Measurements from ENCODE around the gene FBP2. TPM values are rescaled to one million over a fixed set of nuclear protein-coding genes. Genes with fewer than 3 reads are reported as not detected.

The FBP2 gene
- total RNA-seq: not detected in 2 replicates

DNA sequence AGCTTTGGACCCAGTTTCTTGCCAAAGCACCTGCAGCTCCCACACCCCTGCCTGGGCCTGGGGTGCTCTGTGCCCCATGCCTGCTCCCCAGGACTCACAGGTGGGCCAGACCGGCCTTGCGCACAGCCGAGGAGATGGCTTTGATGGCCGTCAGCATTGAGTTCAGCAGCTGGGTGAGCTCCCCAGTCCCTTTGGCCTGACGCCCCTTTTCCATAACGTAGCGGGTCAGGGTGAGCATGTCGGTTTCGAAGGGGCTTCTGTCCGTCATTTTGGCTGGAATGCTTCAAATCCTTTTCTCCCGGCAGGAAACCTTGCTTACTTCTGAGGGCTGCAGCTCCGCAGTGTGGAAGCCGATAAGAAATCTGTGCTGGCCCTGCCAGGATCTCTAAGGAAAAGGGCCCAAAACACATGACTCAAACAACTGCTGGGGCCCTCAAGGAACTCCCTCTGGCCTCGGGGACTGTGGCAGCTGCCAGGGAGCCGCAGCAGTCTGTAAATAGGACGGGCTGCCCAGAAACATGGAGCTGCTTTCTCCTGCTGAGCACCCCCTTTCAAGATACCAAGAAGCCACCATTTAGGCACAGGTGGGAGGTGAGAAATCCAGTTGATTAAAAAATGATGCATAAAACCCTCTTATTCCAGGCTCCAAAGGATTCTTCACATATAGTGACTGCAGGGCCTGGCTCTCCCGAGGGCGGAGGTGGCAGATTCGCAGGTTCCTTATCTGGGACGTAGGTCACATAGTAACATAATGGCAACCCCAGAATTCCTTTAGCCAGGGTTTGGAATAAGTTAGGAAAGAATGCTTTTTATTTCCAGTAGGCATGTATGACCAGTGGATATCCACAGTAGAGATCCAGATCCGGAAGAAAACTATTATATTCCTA is at the start of gene FBP2:
TSS of gene FBP2 (minus strand) at position 366 of the 887 bp plus-strand sequence. CDS start at position 268, 98 bp downstream.

DNA sequence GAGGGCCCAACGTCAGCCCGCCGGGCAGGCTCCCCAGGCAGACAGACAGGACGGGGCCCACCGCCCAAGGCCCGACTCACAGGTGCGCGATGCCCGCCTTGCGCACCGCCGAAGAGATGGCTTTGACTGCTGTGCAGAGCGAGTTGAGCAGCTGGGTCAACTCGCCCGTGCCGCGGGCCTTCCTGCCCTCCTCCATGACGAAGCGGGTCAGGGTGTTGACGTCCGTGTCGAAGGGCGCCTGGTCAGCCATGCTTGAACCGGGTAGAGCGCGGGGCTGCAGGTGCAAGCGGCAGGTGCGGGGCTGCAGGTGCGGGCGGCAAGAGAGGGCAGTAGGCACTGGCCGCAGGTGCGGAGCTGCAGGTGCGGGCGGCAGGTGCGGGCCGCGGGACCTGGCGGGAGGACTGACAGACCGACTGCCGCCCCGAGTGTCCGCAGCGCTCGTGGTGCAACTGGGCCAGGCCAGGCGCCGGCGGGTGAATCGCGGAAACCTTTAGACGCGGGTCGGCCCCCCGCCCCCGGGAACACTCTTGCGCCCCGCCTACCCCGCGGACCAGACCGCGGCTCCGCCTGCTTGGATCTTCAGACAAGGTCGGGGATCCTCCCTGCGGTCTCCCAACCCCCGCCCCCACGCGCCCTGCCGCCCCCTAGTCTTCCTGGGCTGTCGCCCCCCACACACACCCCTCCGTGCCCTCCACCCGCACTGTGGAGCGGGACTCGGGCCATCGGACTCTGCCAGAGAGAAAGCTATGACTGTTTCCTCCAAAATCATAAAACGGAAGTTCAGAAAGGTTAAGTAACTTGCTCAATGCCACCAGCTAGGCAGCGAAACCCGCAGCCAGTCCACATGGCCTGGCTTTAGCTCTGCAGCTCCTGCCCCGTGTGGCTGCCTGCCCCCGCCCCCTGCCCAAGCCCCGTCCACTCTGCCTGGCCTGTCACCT is 45.7 kb upstream of the FBP2 start, which contains the start of gene FBP1:
TSS of gene FBP1 (minus strand) at position 458 of the 938 bp plus-strand sequence. CDS start at position 250, 208 bp downstream.

DNA sequence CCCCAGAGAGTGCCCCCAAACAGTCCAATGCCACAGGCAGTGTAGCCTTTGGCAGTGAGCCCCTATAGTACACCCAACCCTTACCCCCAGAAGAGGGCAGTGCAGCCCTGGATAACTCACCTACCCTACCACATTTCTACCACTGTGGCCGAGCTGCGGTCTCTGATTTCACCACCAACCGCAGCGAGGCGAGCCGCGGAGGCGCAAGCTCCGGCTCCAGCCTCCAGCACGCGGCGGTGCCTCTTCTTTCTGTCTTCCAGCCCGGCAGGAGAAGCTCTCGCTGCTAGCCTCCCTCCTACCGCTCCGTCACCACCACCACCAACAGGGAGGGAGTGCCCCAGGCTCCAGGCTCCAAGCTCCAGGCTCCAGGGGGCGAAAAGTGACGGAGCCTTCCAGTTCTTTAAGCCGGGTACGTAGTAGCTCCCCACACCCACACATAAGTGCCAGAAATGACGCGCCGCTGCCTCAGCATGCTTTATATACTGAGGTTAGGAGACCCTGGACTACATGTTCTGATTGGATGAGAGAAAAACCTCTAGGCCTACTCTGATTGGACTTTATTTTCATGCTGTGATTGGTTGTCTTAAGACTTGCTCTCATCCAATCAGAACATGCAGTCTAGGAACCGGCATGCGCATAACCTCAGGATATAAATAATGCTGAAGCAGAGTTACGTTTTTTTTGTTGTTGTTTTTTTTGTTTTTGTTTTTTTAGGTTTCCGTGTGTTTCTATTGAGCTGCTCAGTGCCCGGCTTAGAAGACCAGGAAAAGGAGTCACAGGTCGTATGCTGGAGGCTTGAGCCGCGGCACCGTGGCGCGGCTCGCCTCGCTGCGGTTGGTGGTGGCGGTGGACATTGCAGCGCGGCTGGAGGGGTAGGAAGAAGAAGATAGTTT is 38.9 kb downstream of the FBP2 start, which contains the start of gene PCAT7:
TSS of gene PCAT7 (plus strand) at position 645 of the 893 bp plus-strand sequence.

Other genes starting within 250 kb of the FBP2 start
- 0.13 and 0.86 TPM in 2 replicates for gene PCAT7, start 38.7 kb downstream of the FBP2 start, total RNA-seq
- 1.2 and 5.1 TPM in 2 replicates for gene FBP1, start 45.7 kb upstream of the FBP2 start, total RNA-seq
- 241 and 261 TPM in 2 replicates for gene AOPEP, start 132.9 kb upstream of the FBP2 start, total RNA-seq